ENCODE results near the gene PLCH1.

DNA sequence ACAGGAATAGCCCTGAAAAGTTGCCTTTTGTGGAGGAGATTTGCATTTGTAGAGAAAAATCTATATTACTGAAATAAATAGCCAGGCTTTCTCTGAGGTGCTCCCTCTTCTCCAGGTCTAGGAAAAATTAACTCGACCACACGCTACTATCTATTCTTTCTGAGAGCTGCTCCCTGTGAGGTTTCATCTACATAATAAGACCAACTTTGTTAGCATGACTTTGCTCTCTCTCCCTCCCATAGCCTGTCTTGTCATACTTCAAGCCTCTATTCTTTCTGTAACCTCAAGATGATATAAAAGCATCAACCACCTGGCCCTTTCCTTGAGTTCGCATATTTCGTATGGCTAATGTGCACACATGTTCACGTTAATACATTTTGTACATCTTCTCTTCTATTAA lies 375.6 kb downstream of the PLCH1 start:
- no peak for TF ChIP-seq POLR2A (IDR thresholded peaks at IDR 0.05)
- TF ChIP-seq, protein P1, sequence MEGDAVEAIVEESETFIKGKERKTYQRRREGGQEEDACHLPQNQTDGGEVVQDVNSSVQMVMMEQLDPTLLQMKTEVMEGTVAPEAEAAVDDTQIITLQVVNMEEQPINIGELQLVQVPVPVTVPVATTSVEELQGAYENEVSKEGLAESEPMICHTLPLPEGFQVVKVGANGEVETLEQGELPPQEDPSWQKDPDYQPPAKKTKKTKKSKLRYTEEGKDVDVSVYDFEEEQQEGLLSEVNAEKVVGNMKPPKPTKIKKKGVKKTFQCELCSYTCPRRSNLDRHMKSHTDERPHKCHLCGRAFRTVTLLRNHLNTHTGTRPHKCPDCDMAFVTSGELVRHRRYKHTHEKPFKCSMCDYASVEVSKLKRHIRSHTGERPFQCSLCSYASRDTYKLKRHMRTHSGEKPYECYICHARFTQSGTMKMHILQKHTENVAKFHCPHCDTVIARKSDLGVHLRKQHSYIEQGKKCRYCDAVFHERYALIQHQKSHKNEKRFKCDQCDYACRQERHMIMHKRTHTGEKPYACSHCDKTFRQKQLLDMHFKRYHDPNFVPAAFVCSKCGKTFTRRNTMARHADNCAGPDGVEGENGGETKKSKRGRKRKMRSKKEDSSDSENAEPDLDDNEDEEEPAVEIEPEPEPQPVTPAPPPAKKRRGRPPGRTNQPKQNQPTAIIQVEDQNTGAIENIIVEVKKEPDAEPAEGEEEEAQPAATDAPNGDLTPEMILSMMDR (IDR thresholded peaks at IDR 0.05): no peak
- TF ChIP-seq EP300 (IDR thresholded peaks at IDR 0.05): no peak

Measured in ovary (tissue), 3 donors.